Frontal cortex (tissue), 4 donors: ENCODE results near the gene SAP30. TPM values are rescaled to one million over a fixed set of nuclear protein-coding genes. Genes with fewer than 3 reads are reported as not detected.
A peak's percentile ranks its signal among the peaks of the same experiment; 100 is the strongest.

ENCODE experiments used
- DNase-seq, 2 donors: peaks; one replicate each; pipeline ENCODE4 v3.0.0; 2012; ENCODE audit warnings: low spot score in 2 of 2
- FAIRE-seq: peaks from 2 replicates; lab custom pipeline; 2012; peaks lifted over from hg19 to GRCh38; lab: Jason Lieb, UNC
- total RNA-seq: library from RNA; depleted of rRNA; stranded (reverse); fragments of >200 nt; gene quantifications from one replicate; pipeline ENCODE4 v1.2.3, GENCODE V29; 2014
- donor health status: control.
- donor health status: control.
- donor health status: control.

The SAP30 gene
- total RNA-seq, result 20.4 TPM

- DNase-seq (peak; percentile 89 to 93), FAIRE-seq (peak; percentile 52)
These were observed at the start of gene SAP30 for GRCh38 chr4:173370477-173371291. SAP30 (plus strand) TSS chr4:173370954; CDS start chr4:173371183, 229 bp downstream.

- DNase-seq (no peak), FAIRE-seq (no peak)
These were observed 45.6 kb upstream of the SAP30 start for GRCh38 chr4:173325007-173325736.

DNA sequence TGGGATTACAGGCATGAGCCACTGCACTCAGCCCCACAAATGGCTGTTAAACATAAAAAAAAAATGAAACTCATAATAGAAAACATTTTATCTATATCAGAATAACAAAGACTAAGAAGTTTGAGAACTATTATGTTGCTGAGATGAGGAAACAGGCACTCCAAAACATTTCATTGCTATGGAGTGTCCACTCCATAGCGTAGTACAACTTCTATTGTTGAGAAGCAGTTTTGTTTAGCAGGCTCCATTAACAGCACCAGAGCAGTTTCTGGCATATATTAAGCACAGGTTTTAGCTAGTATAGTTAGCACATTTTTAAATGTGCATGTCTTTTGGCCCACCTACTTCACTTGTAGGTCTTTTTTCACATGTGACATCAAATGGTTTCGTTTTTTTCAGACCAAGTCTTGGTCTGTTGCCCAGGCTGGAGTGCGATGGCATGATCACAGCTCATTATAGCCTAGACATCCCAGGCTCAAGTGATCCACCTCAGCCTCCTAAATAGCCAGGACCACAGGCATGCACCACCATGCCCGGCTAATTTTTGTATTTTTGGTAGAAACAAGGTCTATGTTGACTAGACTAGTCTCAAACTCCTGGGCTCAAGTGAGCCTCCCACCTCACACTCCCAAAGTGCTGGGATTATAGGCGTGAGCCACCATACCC is 42.4 kb upstream of the SAP30 start:
- DNase-seq (no peak), FAIRE-seq (no peak)

GRCh38 chr4:173330590-173330989 is 40.2 kb upstream of the SAP30 start:
- FAIRE-seq (no peak), DNase-seq (no peak)

DNA sequence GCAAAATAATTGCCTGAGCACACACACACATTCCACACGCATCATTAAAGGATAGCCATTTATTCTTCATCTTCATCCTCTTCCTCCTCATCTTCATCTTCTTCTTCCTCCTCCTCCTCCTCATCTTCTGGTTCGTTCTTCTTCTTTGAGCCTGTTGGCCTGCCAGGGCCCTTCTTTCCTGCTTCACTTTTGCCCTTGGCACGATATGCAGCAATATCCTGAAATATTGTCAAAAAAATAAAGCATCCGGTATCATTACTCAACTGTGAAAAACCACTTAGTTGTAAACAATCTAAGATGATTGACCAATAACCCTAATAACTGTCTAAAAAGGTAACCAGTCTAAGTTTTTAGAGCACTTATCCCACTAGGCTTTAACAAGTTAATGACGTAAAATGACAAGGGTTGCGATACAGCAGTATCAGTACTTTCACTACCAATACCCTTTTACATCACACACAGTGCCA is 38.7 kb upstream of the SAP30 start:
- DNase-seq (no peak), FAIRE-seq (no peak)

DNA sequence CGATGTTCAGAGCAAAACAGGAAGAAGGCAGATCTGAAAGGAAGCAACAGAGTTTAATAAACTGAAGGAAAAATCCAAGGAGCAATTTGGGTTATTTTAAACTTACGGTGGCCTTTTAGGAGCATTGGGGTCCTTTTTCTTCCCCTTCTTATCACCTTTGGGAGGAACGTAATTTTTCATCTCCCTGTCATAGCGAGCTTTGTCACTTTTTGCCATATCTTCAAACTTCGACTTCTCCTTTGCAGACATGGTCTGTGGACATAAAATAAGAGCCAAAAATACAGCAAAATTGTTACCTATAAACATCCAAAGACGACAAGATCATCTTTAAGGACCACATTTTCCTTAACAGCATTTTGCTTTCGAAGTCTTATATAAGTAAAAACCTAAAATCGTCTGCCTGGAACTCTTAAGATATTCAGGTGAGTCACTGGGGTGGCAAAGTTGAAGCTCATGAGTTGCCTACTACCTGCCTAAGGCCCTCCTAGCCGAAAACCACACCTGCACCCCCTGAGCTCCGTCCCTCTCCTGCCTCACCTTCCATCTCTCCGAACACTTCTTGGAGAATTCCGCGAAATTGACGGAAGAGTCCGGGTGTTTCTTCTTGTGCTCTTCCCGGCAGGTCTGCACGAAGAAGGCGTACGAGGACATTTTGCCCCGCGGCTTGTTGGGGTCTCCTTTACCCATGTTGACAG is 37.6 kb upstream of the SAP30 start:
- FAIRE-seq, result no peak

GRCh38 chr4:173333658-173334084 is 37.1 kb upstream of the SAP30 start:
- FAIRE-seq, result no peak

More for the DNA sequence above, 37.6 kb upstream of the SAP30 start:
- DNase-seq, result peak in 1 of 2 donors; percentile 7

GRCh38 chr4:173334085-173334890 is 36.5 kb upstream of the SAP30 start, which contains the start of gene HMGB2:
HMGB2 (minus strand) TSS chr4:173334358; CDS start chr4:173333649, 709 bp downstream.
- DNase-seq, result peak; percentile 97 to 99
- peak; percentile 97 for FAIRE-seq

More at GRCh38 chr4:173333658-173334084, 37.1 kb upstream of the SAP30 start:
- peak; percentile 56 for DNase-seq

DNA sequence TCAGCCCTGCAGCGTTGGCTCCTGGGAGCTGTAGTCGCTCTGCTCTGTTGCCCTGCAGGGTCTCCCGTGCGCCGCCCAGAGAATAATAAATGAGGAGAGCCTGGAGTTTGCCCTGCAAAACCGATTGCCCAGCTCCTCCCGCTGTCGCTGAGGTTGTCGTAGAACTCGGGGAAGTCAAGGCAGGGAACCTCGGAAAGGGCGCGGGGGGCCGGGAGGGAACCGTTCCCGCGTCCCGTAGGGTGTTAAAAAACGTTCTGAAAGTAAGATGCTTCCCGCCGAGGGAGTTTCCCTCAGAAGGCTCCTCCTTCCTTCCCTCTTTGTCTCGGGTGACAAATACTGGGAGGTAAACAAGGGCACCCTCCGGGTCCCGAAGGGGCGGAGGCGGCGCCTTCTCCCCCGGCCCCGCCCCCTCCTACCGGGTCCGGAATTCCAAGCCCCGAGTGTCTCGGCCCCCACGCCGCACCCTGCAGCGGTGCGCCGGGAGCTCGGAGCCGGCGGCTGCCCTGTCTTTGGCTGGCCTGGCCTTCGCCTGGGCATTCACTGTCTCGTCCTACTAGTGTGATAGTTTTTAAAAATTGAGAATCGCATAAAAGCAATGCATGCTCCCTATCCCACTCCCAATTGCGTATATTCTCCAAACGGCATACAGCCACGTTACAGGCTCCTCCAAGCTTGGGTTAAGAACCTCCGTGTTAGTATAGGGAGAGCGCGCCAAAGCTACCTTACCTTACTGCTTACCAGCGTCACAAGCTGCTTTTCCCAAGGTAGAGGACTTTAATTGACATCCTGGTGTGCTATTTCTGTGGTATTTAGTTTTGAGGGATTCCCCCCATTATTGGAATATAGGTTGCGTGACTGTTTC is 35.6 kb upstream of the SAP30 start:
- FAIRE-seq (no peak), DNase-seq (peak; percentile 50 to 59)

- FAIRE-seq (no peak), DNase-seq (no peak)
These were observed 33.3 kb upstream of the SAP30 start for GRCh38 chr4:173337463-173337862.

DNA sequence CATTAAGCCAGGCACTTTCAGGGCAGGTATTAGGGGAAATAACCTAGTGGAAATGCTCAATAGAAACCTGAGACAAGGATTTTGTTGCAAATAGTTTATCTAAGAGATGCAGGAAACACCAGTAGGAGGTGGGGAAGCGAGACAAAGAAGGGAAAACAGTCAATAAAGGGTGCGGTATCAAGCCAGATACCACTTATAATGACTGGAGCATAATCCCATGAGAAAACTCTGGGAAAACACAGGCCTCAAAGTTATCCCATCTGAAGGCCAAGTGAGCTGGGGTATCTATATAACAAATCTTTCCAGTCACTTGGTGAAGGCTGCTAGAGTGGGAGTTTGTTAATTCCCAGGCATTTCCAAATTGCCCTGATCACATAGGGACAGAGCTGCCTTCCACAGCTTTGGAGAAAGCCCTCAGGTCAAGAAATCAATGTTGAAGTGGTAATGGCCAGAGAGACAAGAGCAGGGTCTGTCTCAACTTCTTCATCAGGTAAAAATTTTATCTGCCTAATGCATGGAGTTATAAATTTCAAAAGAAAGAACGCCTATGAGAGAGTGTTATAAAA is 26.8 kb upstream of the SAP30 start:
- DNase-seq (no peak), FAIRE-seq (no peak)

- DNase-seq (no peak), FAIRE-seq (no peak)
These were observed 25.1 kb upstream of the SAP30 start for GRCh38 chr4:173345648-173346047.

GRCh38 chr4:173346074-173346473 is 24.7 kb upstream of the SAP30 start:
- FAIRE-seq (no peak), DNase-seq (no peak)

GRCh38 chr4:173347467-173347866 is 23.3 kb upstream of the SAP30 start:
- DNase-seq, result no peak
- no peak for FAIRE-seq

GRCh38 chr4:173357939-173358338 is 12.8 kb upstream of the SAP30 start:
- DNase-seq (no peak), FAIRE-seq (no peak)

- FAIRE-seq (no peak), DNase-seq (peak in 1 of 2 donors; percentile 20)
These were observed 10.1 kb upstream of the SAP30 start for GRCh38 chr4:173360587-173361221.

DNA sequence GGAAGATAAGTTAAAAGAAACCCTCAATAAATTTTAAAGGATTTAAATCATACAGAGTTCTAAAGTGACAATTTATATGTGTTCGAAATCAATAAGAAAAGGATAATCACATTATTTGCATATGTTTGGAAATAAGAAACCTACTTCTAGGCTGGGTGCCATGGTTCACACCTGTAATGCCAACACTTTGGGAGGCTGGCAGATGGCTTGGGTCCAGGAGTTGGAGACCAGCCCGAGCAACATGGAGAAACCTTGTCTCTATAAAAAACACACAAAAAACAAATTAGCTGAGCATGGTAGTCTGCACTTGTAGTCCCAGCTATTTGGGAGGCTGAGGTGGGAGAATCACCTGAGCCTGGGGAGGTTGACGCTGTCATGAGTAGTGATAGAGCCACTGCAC is 8.1 kb upstream of the SAP30 start:
- DNase-seq, result no peak
- FAIRE-seq, result no peak
